Neural crest cell (in vitro differentiated cells): ENCODE results near the gene ASCC3. TPM values are rescaled to one million over a fixed set of nuclear protein-coding genes. Genes with fewer than 3 reads are reported as not detected.

Experiments
- DNase-seq: peaks from one replicate; pipeline ENCODE4 v3.0.0; 2021; ENCODE audit warnings: low read depth, mixed read lengths, low spot score
- H3K27ac Mint-ChIP-seq: one replicate; pipeline ENCODE4 v1.8.0; 2021; ENCODE audit warnings: mild to moderate bottlenecking, mixed read lengths; ENCODE audit not compliant: unreplicated experiment
- H3K27me3 Mint-ChIP-seq: 2 replicates; pipeline ENCODE4 v1.8.0; 2021; ENCODE audit warnings: low read depth, mild to moderate bottlenecking, mixed read lengths
- H3K36me3 Mint-ChIP-seq: 2 replicates; pipeline ENCODE4 v1.8.0; 2021; ENCODE audit warnings: low read depth, mild to moderate bottlenecking, mixed read lengths
- H3K4me1 Mint-ChIP-seq: 2 replicates; pipeline ENCODE4 v1.8.0; 2021; ENCODE audit warnings: mixed read lengths
- H3K4me3 Mint-ChIP-seq: one replicate; pipeline ENCODE4 v1.8.0; 2021; ENCODE audit warnings: mild to moderate bottlenecking, mixed read lengths
- H3K9me3 Mint-ChIP-seq: 2 replicates; pipeline ENCODE4 v1.8.0; 2021; ENCODE audit warnings: mixed read lengths
- total RNA-seq: library from RNA; stranded (reverse); gene quantifications from 2 replicates; pipeline ENCODE4 v1.2.1, GENCODE V29; 2021
- TF ChIP-seq, protein P1 (sequence below): fragments of 200-600 bp; sonication (generic); conservative IDR thresholded peaks from 2 replicates; pipeline ENCODE4 v1.5.0; 2021; ENCODE audit warnings: antibody characterized with exemption, mild to moderate bottlenecking

The ASCC3 gene
- total RNA-seq, 1 donor from 2014 or later: 31.4 TPM

DNA sequence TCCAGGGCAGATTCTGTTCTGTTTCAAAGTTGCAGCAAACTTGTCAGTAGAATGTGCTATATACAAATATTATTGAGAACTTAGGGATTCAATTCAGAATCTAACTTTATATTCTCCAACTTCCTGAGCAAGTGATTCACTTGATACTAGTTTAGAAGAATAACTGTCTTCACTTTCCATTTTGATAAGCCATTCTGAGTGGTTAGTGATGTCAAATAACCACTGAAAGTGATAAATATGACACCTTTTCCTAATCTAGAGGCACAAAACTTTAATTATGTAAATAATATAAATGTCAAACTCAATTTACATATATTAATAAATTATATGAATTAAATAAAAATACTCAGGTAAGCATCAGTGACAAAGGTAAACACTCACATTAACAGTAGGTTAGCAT, 395.9 kb downstream of the ASCC3 start:
- DNase-seq: no peak
- no peak overlapping the region for H3K4me3 Mint-ChIP-seq
- H3K27me3 Mint-ChIP-seq: no peaks in the 10 kb centered on the region
- TF ChIP-seq, protein P1, sequence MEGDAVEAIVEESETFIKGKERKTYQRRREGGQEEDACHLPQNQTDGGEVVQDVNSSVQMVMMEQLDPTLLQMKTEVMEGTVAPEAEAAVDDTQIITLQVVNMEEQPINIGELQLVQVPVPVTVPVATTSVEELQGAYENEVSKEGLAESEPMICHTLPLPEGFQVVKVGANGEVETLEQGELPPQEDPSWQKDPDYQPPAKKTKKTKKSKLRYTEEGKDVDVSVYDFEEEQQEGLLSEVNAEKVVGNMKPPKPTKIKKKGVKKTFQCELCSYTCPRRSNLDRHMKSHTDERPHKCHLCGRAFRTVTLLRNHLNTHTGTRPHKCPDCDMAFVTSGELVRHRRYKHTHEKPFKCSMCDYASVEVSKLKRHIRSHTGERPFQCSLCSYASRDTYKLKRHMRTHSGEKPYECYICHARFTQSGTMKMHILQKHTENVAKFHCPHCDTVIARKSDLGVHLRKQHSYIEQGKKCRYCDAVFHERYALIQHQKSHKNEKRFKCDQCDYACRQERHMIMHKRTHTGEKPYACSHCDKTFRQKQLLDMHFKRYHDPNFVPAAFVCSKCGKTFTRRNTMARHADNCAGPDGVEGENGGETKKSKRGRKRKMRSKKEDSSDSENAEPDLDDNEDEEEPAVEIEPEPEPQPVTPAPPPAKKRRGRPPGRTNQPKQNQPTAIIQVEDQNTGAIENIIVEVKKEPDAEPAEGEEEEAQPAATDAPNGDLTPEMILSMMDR: no peak
- peaks cover 4% of the 10 kb centered on the region for H3K36me3 Mint-ChIP-seq
- H3K4me1 Mint-ChIP-seq: peaks cover 3% of the 10 kb centered on the region
- H3K9me3 Mint-ChIP-seq: no peaks in the 10 kb centered on the region
- no peak overlapping the region for H3K27ac Mint-ChIP-seq

DNA sequence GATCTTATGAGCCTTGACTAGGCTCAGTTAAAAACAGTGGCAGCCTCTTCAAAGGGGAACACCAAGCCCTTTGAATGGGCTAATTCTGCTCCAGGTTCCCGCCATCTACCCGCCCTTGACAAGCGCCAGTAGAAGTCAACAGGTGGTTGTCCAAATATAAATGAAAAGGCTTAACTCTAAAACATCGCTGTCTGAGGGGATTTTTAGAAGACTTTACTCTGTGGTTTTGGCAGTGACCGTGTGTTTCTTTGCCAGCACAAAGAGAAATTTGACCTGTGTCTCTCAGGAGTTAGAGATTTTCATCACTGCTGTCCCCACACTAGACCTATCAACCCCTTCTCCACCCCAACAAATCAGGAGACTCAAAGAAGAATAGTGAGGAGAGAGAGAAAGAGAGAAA, 396.7 kb downstream of the ASCC3 start:
- no peak overlapping the region for H3K27ac Mint-ChIP-seq
- no peak for DNase-seq
- peaks cover 3% of the 10 kb centered on the region for H3K4me1 Mint-ChIP-seq
- peaks cover under 1% of the 10 kb centered on the region for H3K27me3 Mint-ChIP-seq
- TF ChIP-seq, protein P1: no peak
- no peak overlapping the region for H3K4me3 Mint-ChIP-seq
- no peaks in the 10 kb centered on the region for H3K9me3 Mint-ChIP-seq
- H3K36me3 Mint-ChIP-seq: peaks cover 2% of the 10 kb centered on the region

DNA sequence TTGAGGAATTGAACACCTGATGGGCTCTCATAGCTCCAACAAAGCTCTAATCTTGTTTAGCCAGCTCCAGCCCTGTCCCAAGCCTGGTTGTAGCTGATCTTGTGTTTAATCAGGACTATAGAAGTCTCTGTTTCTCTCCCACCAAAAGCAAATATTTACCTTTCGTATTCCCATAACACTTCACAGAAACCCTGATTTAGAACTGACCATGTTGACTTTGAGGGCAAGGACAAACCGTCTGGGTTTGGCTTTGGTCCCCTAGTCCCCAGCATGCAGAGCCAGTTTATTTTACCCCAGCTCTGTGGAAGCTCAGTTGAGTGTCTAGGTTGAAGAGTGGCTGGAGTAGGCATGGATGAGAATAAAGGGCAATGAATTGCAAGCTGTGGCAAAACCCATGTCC, 398.4 kb downstream of the ASCC3 start:
- no peak overlapping the region for H3K4me3 Mint-ChIP-seq

DNA sequence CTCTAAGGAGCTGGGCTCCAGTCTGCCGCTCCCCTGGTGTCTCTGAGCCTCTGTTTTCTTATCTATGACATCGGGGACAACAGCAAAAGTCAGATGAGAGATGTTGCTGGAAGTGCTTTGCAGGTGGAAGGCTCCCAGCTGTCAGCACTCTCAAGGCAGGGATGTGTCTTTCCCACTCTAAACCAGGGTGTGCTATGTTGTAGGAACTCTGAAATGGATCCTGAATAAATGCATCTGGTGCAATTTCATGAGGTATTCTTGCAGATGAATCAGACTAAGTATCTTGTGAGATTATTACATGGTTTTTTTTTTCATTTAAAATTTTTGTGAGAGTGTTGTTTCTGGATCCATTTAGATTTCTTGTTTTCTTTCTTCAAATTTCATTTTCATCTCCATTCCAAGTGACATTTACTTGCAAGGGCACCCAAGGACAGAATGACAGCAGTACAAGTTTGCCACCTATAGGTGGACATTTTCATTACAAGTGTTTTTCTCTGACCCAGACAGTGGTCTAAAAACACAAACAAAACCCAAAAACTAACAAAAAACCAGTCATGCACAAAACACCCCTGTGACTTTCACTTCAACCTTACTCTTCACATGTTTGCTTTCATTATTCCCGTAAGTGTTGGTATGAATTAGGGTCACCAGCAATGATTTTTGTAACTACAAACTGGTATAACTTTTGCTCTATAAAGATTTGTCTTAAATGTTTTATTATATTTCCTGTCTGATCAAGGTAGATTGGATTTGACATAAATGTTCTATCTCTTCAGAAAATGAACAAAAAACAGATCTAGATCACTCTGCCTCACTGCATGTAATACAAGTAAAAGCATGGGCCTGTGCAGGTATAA, 401.7 kb downstream of the ASCC3 start:
- H3K27me3 Mint-ChIP-seq: peaks cover 39% of the 10 kb centered on the region
- H3K36me3 Mint-ChIP-seq: no peaks in the 10 kb centered on the region
- no peak overlapping the region for H3K27ac Mint-ChIP-seq

More for the DNA sequence above, 398.4 kb downstream of the ASCC3 start:
- Mint-ChIP-seq H3K27ac (no peak overlapping the region), H3K36me3 (no peaks in the 10 kb centered on the region), H3K27me3 (peaks cover 12% of the 10 kb centered on the region), H3K9me3 (no peaks in the 10 kb centered on the region), H3K4me1 (no peaks in the 10 kb centered on the region)
- TF ChIP-seq, protein P1: no peak
- no peak for DNase-seq

DNA sequence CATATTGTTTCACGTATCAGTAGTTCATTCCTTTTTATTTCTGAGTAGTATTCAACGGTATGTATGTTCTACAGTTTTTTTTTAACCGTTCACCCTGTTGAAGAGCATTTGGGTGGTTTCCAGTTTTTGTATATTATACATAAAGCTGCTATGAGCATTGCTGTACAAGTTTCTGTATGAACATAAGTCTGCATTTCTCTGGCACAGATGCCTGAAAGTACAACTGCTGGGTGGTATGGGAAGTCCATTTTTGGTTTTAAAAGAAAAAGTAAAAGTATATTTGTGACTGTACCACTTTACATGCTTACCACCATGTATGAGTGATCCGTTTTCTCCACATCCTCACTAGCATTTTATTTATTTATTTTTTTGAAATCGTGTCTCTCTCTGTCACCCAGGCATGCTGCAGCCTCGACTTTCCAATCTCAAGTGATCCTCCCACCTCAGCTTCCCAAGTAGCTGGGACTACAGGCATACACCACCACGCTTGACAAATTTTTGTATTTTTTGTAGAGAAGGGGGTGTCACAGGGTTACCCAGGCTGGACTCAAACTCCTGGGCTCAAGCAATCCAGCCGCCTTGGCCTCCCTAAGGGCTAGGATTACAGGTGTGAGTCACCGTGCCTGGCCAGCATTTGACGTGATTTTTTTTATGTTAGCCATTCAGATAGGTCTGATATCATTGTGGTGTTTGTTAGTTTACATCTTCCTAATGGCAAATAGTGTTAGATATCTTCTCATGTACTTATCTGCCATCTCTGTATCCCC, 405.4 kb downstream of the ASCC3 start:
- peaks cover 75% of the 10 kb centered on the region for H3K27me3 Mint-ChIP-seq
- no peak overlapping the region for H3K4me3 Mint-ChIP-seq
- TF ChIP-seq, protein P1: no peak
- no peak for DNase-seq
- H3K9me3 Mint-ChIP-seq: no peaks in the 10 kb centered on the region
- H3K27ac Mint-ChIP-seq: no peak overlapping the region
- H3K4me1 Mint-ChIP-seq: no peaks in the 10 kb centered on the region
- no peaks in the 10 kb centered on the region for H3K36me3 Mint-ChIP-seq

More for the DNA sequence above, 401.7 kb downstream of the ASCC3 start:
- no peaks in the 10 kb centered on the region for H3K9me3 Mint-ChIP-seq
- TF ChIP-seq, protein P1: peak; percentile 88
- H3K4me1 Mint-ChIP-seq: no peaks in the 10 kb centered on the region
- H3K4me3 Mint-ChIP-seq: no peak overlapping the region
- DNase-seq: no peak
